Endothelial cell of umbilical vein (primary cell): ENCODE data around the gene FBXW7. TPM values are rescaled to one million over a fixed set of nuclear protein-coding genes. Genes with fewer than 3 reads are reported as not detected.

Experiments
- BruUV-seq: library from RNA; stranded (reverse); fragments of 400-500 nt; replicated peaks from 2 replicates; lab custom pipeline; 2021; lab: Mats Ljungman, UMichigan
- CTCF ChIA-PET: fragments of 300-600, 350-600 bp; sonication (Branson Sonifier 250); formaldehyde crosslinking; loops from one replicate; lab custom pipeline; 2021; ENCODE audit warnings: antibody characterized with exemption, inconsistent platforms; lab: Charles Lee
- POLR2A ChIA-PET: fragments of 300-600, 350-600 bp; sonication (Branson Sonifier 250); formaldehyde crosslinking; loops from one replicate; lab custom pipeline; 2021; ENCODE audit warnings: antibody characterized with exemption, inconsistent platforms; lab: Charles Lee
- DNase-seq: peaks from one replicate; pipeline ENCODE4 v3.0.0-alpha.2; 2011; ENCODE audit warnings: low read depth, low spot score
- FAIRE-seq: peaks from 2 replicates; lab custom pipeline; 2011; peaks lifted over from hg19 to GRCh38; lab: Jason Lieb, UNC
- H2AFZ ChIP-seq: 2 replicates; pipeline ENCODE4 v1.6.0; 2012; ENCODE audit warnings: low read depth, low read length, control low read depth, inconsistent platforms
- H3K27ac ChIP-seq: 2 replicates; pipeline ENCODE4 v1.5.1; 2011; ENCODE audit warnings: low read depth, mild to moderate bottlenecking, control low read depth, low read length, moderate library complexity; ENCODE audit not compliant: insufficient read depth
- H3K27me3 ChIP-seq, 2 experiments: 2 replicates each; pipeline versions ENCODE4 v1.6.0 to v1.6.1; 2011; ENCODE audit warnings: low read length in 2 of 2, mixed read lengths in 1 of 2; ENCODE audit not compliant: control insufficient read depth in 2 of 2, insufficient read depth in 2 of 2
- H3K36me3 ChIP-seq, 2 experiments: 2 replicates in 1 of 2; 3 replicates in 1 of 2; pipeline ENCODE4 v1.5.1; 2011; ENCODE audit warnings: low read length in 2 of 2, mild to moderate bottlenecking in 1 of 2, moderate library complexity in 1 of 2; ENCODE audit not compliant: control insufficient read depth in 2 of 2, insufficient read depth in 2 of 2; ENCODE audit errors: extremely low read depth in 1 of 2
- H3K4me1 ChIP-seq: 3 replicates; pipeline ENCODE4 v1.5.1; 2011; ENCODE audit warnings: mild to moderate bottlenecking, low read length; ENCODE audit not compliant: control insufficient read depth, insufficient read depth; ENCODE audit errors: extremely low read depth
- H3K4me2 ChIP-seq: 2 replicates; pipeline ENCODE4 v1.6.1; 2011; ENCODE audit warnings: low read length, control low read depth, mixed read lengths; ENCODE audit not compliant: insufficient read depth
- H3K4me3 ChIP-seq, 3 experiments: fragments of 200-600 bp in 1 of 3; sonication (generic), shearing (Covaris generic) in 1 of 3; replicated peaks in 1 of 3; 2 replicates each; pipeline ENCODE4 v1.5.1; 2011 to 2016; ENCODE audit warnings: control low read depth in 3 of 3, low read length in 3 of 3, mild to moderate bottlenecking in 2 of 3, inconsistent platforms in 1 of 3, low read depth in 1 of 3, moderate library complexity in 1 of 3; ENCODE audit not compliant: insufficient read depth in 1 of 3
- H3K79me2 ChIP-seq: 2 replicates; pipeline ENCODE4 v1.6.0; 2012; ENCODE audit warnings: low read length, inconsistent platforms; ENCODE audit not compliant: control insufficient read depth, insufficient read depth
- H3K9ac ChIP-seq: replicated peaks from 2 replicates; pipeline ENCODE3; 2011; ENCODE audit warnings: low read length, control low read depth; ENCODE audit not compliant: insufficient read depth; ENCODE audit errors: extremely low read depth
- H3K9me1 ChIP-seq: replicated peaks from 3 replicates; pipeline ENCODE4 v1.6.0; 2011; ENCODE audit warnings: mild to moderate bottlenecking, low read length; ENCODE audit not compliant: control insufficient read depth, insufficient read depth; ENCODE audit errors: extremely low read depth
- H3K9me3 ChIP-seq: replicated peaks from 2 replicates; pipeline ENCODE4 v1.5.1; 2012; ENCODE audit warnings: low read length, inconsistent platforms; ENCODE audit not compliant: control insufficient read depth, insufficient read depth
- H4K20me1 ChIP-seq: replicated peaks from 2 replicates; pipeline ENCODE3; 2011; ENCODE audit warnings: mild to moderate bottlenecking, low read length; ENCODE audit not compliant: control insufficient read depth, insufficient read depth; ENCODE audit errors: extremely low read depth
- CTCF ChIP-seq, 2 donors: IDR thresholded peaks; 1 replicate in 1 of 2; 2 replicates in 1 of 2; pipeline ENCODE4 v1.5.1; 2011; ENCODE audit warnings: low read length in 2 of 2, mild to moderate bottlenecking in 2 of 2, moderate library complexity in 2 of 2, control low read depth in 1 of 2, inconsistent platforms in 1 of 2, low read depth in 1 of 2; ENCODE audit not compliant: insufficient read depth in 1 of 2; ENCODE audit errors: extremely low read depth in 1 of 2
- EZH2 ChIP-seq: IDR thresholded peaks from 2 replicates; pipeline ENCODE4 v1.6.1; 2012; ENCODE audit warnings: borderline replicate concordance, low read depth, mild to moderate bottlenecking, moderate library complexity, low read length, inconsistent platforms; ENCODE audit not compliant: severe bottlenecking
- FOS ChIP-seq: IDR thresholded peaks from 2 replicates; pipeline ENCODE4 v1.6.1; 2011; ENCODE audit warnings: mild to moderate bottlenecking, low read length, moderate library complexity, borderline replicate concordance; ENCODE audit not compliant: insufficient read depth
- GATA2 ChIP-seq: IDR thresholded peaks from 2 replicates; pipeline ENCODE4 v1.7.0; 2011; ENCODE audit warnings: low read depth, mild to moderate bottlenecking, moderate library complexity, mixed read lengths, low read length; ENCODE audit not compliant: insufficient read length, insufficient read depth
- JUN ChIP-seq: IDR thresholded peaks from 2 replicates; pipeline ENCODE4 v1.6.1; 2011; ENCODE audit warnings: borderline replicate concordance, low read depth; ENCODE audit not compliant: insufficient read length, insufficient read depth
- MAX ChIP-seq: IDR thresholded peaks from 2 replicates; pipeline ENCODE4 v1.6.1; 2011; ENCODE audit not compliant: insufficient read depth, insufficient read length
- MYC ChIP-seq: IDR thresholded peaks from one replicate; pipeline ENCODE4 v1.6.1; 2011; ENCODE audit warnings: mild to moderate bottlenecking, low read depth, low read length
- POLR2A ChIP-seq: IDR thresholded peaks from 2 replicates; pipeline ENCODE4 v1.6.1; 2012; ENCODE audit warnings: low read depth, mild to moderate bottlenecking, control low read depth, low read length
- POLR2AphosphoS5 ChIP-seq: IDR thresholded peaks from 2 replicates; pipeline ENCODE4 v1.6.1; 2012; ENCODE audit warnings: low read depth, mild to moderate bottlenecking, control low read depth, low read length, moderate library complexity; ENCODE audit not compliant: insufficient read depth
- dilution Hi-C: fragments of 300-500 bp; cut with MboI; formaldehyde crosslinking; loops from one replicate; pipeline ENCODE4 v1.15.0; 2019; ENCODE audit warnings: low sequenced_read_pairs; ENCODE audit not compliant: extremely low pct_ligation_motif_present
- intact Hi-C: fragments of 100-400 bp; cut with micrococcal nuclease; formaldehyde crosslinking; loops from one replicate; pipeline ENCODE4 v1.10.0; 2022
- polyA plus RNA-seq, 4 experiments: library from polyadenylated mRNA; depleted of rRNA in 3 of 4; stranded (reverse) in 3 of 4; unstranded in 1 of 4; fragments of >200 nt; gene quantifications; 2 replicates each; pipeline versions ENCODE4 v1.2.1 to v1.2.3, GENCODE V29; 2011 to 2012; ENCODE audit warnings: missing spikeins in 1 of 4
- total RNA-seq: library from RNA; stranded (reverse); gene quantifications from 2 replicates; pipeline ENCODE4 v1.2.3, GENCODE V29; 2021

Gene FBXW7
- total and polyA plus RNA-seq, 2 donors (not counting 3 experiments of a cell fraction or from before 2014, with no cell fraction given): 7.0 to 28.1 TPM

GRCh38 chr4:152325831-152326230, 210.1 kb downstream of the FBXW7 start:
- Histone ChIP-seq H3K9me3 (no peaks in the 10 kb centered on the region), H3K27ac (no peak overlapping the region), H3K4me2 (no peak overlapping the region), H3K9ac (no peak overlapping the region), H3K4me1 (no peaks in the 10 kb centered on the region), H3K79me2 (no peaks in the 10 kb centered on the region), H3K27me3 (no peaks in the 10 kb centered on the region), H3K36me3 (peaks cover 3 to 12% of the 10 kb centered on the region in 2 experiments), H3K9me1 (no peaks in the 10 kb centered on the region), H4K20me1 (no peaks in the 10 kb centered on the region), H3K4me3 (no peak overlapping the region), H2AFZ (no peak overlapping the region)
- POLR2A ChIA-PET: no interaction called here
- intact Hi-C loops: no loop called here
- FAIRE-seq: no peak
- no TSS peak for BruUV-seq
- DNase-seq: no peak
- dilution Hi-C loops: no loop called here
- TF ChIP-seq JUN (no peak), POLR2AphosphoS5 (no peak), MAX (no peak), EZH2 (no peak)
- CTCF ChIA-PET: no interaction called here

GRCh38 chr4:152323221-152323620, 212.7 kb downstream of the FBXW7 start:
- CTCF ChIA-PET: interaction anchor here (1.0 kb wide), 1 partner anchor 25 kb away, joined by 3 read pairs; no protein-coding TSS in a partner anchor
- H3K27me3 ChIP-seq: no peaks in the 10 kb centered on the region
- DNase-seq (no peak), FAIRE-seq (no peak)
- peaks cover 3 to 8% of the 10 kb centered on the region in 2 experiments for H3K36me3 ChIP-seq
- H3K27ac ChIP-seq: no peak overlapping the region
- H4K20me1 ChIP-seq: no peaks in the 10 kb centered on the region
- no peak overlapping the region for H2AFZ ChIP-seq
- POLR2A ChIA-PET: no interaction called here
- no peaks in the 10 kb centered on the region for H3K4me1 ChIP-seq
- no peaks in the 10 kb centered on the region for H3K79me2 ChIP-seq
- H3K4me2 ChIP-seq: no peak overlapping the region
- intact Hi-C loops: no loop called here
- H3K9me3 ChIP-seq: no peaks in the 10 kb centered on the region
- no TSS peak for BruUV-seq
- H3K9me1 ChIP-seq: no peaks in the 10 kb centered on the region
- dilution Hi-C loops: no loop called here
- TF ChIP-seq POLR2A (no peak), GATA2 (no peak), MYC (no peak), CTCF (IDR thresholded peaks at IDR 0.05; ENCODE audit: extremely low read depth in 1 of 2, insufficient read depth in 1 of 2, low read depth in 1 of 2, low read length in 2 of 2) (no peak), POLR2AphosphoS5 (no peak), JUN (no peak), EZH2 (no peak), FOS (no peak)
- no peak overlapping the region for H3K4me3 ChIP-seq
- H3K9ac ChIP-seq: no peak overlapping the region
